Activated CD4-positive, alpha-beta T cell treated with anti-CD3 and anti-CD28 coated beads, Interleukin-2, amount 50 U/mL, for 24 hours (primary cell): ENCODE results near the gene USP47.

Experiments used
- DNase-seq, 2 donors: peaks; one replicate each; pipeline ENCODE4 v3.0.0-alpha.2; 2020; ENCODE audit warnings: low read depth in 1 of 2, low spot score in 1 of 2

The USP47 gene

GRCh38 chr11:11937433-11937832, 95.7 kb downstream of the USP47 start:
- DNase-seq: no peak

- DNase-seq: no peak
These were observed 96.2 kb downstream of the USP47 start for GRCh38 chr11:11937957-11938356.

- DNase-seq: no peak
These were observed 98.8 kb downstream of the USP47 start for GRCh38 chr11:11940551-11940950.

- no peak for DNase-seq
These were observed 100.9 kb downstream of the USP47 start for GRCh38 chr11:11942668-11943067.

GRCh38 chr11:11944444-11944843, 102.7 kb downstream of the USP47 start:
- no peak for DNase-seq

GRCh38 chr11:11946180-11946579, 104.4 kb downstream of the USP47 start:
- DNase-seq: no peak

- no peak for DNase-seq
These were observed 105.1 kb downstream of the USP47 start for GRCh38 chr11:11946878-11947277.

GRCh38 chr11:11947825-11948224, 106.1 kb downstream of the USP47 start:
- DNase-seq: no peak

- DNase-seq: no peak
These were observed 106.6 kb downstream of the USP47 start for GRCh38 chr11:11948242-11948947.

- DNase-seq: no peak
These were observed 107.7 kb downstream of the USP47 start for GRCh38 chr11:11949482-11949881.

- no peak for DNase-seq
These were observed 110.3 kb downstream of the USP47 start for GRCh38 chr11:11952036-11952435.

- DNase-seq: no peak
These were observed 114.2 kb downstream of the USP47 start for GRCh38 chr11:11956006-11956405.

GRCh38 chr11:11958403-11959231, 116.8 kb downstream of the USP47 start:
- DNase-seq: no peak

GRCh38 chr11:11959601-11960000, 117.8 kb downstream of the USP47 start:
- DNase-seq: no peak

- no peak for DNase-seq
These were observed 118.9 kb downstream of the USP47 start for GRCh38 chr11:11960687-11961086.

- no peak for DNase-seq
These were observed 119.7 kb downstream of the USP47 start for GRCh38 chr11:11961399-11962028.

- DNase-seq: no peak
These were observed 121.3 kb downstream of the USP47 start for GRCh38 chr11:11963067-11963466.

GRCh38 chr11:11963842-11964773, 122.3 kb downstream of the USP47 start:
- DNase-seq: no peak

- DNase-seq: no peak
These were observed 123.0 kb downstream of the USP47 start for GRCh38 chr11:11964774-11965150.

GRCh38 chr11:11965192-11965591, 123.4 kb downstream of the USP47 start:
- no peak for DNase-seq
